Bronchial epithelial cell (primary cell): Measurements from ENCODE around the gene ZNF423. TPM values are rescaled to one million over a fixed set of nuclear protein-coding genes. Genes with fewer than 3 reads are reported as not detected.

ENCODE experiments used
- DNase-seq: peaks from one replicate; pipeline ENCODE4 v3.0.0-alpha.2; 2010; ENCODE audit warnings: low read depth
- FAIRE-seq: peaks from 2 replicates; lab custom pipeline; 2011; peaks lifted over from hg19 to GRCh38; lab: Jason Lieb, UNC
- H3K27me3 ChIP-seq: 2 replicates; pipeline ENCODE4 v1.5.1; 2011; ENCODE audit warnings: low read length; ENCODE audit not compliant: control insufficient read depth, insufficient read depth
- H3K36me3 ChIP-seq: 2 replicates; pipeline ENCODE4 v1.5.1; 2011; ENCODE audit warnings: low read length; ENCODE audit not compliant: control insufficient read depth, insufficient read depth
- H3K4me3 ChIP-seq: 2 replicates; pipeline ENCODE4 v1.5.1; 2011; ENCODE audit warnings: mild to moderate bottlenecking, low read depth, low read length, control low read depth
- CTCF ChIP-seq: IDR thresholded peaks from 2 replicates; pipeline ENCODE4 v1.5.1; 2011; ENCODE audit warnings: mild to moderate bottlenecking, moderate library complexity, low read length, control low read depth, inconsistent platforms; ENCODE audit not compliant: insufficient read depth, severe bottlenecking
- total RNA-seq: library from RNA; depleted of rRNA; stranded (reverse); fragments of >200 nt; gene quantifications from 2 replicates; pipeline ENCODE4 v1.2.1, GENCODE V29; 2014

ZNF423 gene
- total RNA-seq, 1 donor from 2014 or later = under 0.01 TPM

GRCh38 chr16:49842972-49843371 lies 12.9 kb downstream of the ZNF423 start:
- DNase-seq (no peak), FAIRE-seq (no peak)
- H3K4me3 ChIP-seq = no peak overlapping the region
- H3K27me3 ChIP-seq = no peaks in the 10 kb centered on the region
- no peak for TF ChIP-seq CTCF
- no peaks in the 10 kb centered on the region for H3K36me3 ChIP-seq

GRCh38 chr16:49839017-49839825 lies 16.7 kb downstream of the ZNF423 start:
- Histone ChIP-seq H3K36me3 (no peaks in the 10 kb centered on the region), H3K4me3 (no peak overlapping the region), H3K27me3 (no peaks in the 10 kb centered on the region)
- no peak for FAIRE-seq
- no peak for TF ChIP-seq CTCF
- no peak for DNase-seq

- FAIRE-seq (no peak), DNase-seq (no peak)
- Histone ChIP-seq H3K4me3 (no peak overlapping the region), H3K36me3 (no peaks in the 10 kb centered on the region), H3K27me3 (no peaks in the 10 kb centered on the region)
- TF ChIP-seq CTCF = no peak
Measured at GRCh38 chr16:49838441-49839016, 17.4 kb downstream of the ZNF423 start.

- Histone ChIP-seq H3K27me3 (no peaks in the 10 kb centered on the region), H3K36me3 (no peaks in the 10 kb centered on the region), H3K4me3 (no peak overlapping the region)
- TF ChIP-seq CTCF = no peak
- no peak for DNase-seq
- FAIRE-seq = no peak
Measured at GRCh38 chr16:49837688-49838410, 18.1 kb downstream of the ZNF423 start.

- no peak overlapping the region for H3K4me3 ChIP-seq
- no peak for FAIRE-seq
- DNase-seq = no peak
- H3K36me3 ChIP-seq = no peaks in the 10 kb centered on the region
- no peak for TF ChIP-seq CTCF
- no peaks in the 10 kb centered on the region for H3K27me3 ChIP-seq
Measured at GRCh38 chr16:49836668-49837067, 19.2 kb downstream of the ZNF423 start.
